ENCODE measurements around the gene LLGL1.

GRCh38 chr17:18236494-18236893, 11.1 kb downstream of the LLGL1 start:
- TF ChIP-seq, protein P1, sequence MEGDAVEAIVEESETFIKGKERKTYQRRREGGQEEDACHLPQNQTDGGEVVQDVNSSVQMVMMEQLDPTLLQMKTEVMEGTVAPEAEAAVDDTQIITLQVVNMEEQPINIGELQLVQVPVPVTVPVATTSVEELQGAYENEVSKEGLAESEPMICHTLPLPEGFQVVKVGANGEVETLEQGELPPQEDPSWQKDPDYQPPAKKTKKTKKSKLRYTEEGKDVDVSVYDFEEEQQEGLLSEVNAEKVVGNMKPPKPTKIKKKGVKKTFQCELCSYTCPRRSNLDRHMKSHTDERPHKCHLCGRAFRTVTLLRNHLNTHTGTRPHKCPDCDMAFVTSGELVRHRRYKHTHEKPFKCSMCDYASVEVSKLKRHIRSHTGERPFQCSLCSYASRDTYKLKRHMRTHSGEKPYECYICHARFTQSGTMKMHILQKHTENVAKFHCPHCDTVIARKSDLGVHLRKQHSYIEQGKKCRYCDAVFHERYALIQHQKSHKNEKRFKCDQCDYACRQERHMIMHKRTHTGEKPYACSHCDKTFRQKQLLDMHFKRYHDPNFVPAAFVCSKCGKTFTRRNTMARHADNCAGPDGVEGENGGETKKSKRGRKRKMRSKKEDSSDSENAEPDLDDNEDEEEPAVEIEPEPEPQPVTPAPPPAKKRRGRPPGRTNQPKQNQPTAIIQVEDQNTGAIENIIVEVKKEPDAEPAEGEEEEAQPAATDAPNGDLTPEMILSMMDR (conservative IDR thresholded peaks at IDR 0.05; ENCODE audit: low read depth, low read length): no peak
- no peak for TF ChIP-seq EZH2phosphoT487 (IDR thresholded peaks at IDR 0.05; ENCODE audit: borderline replicate concordance, low read length)
- TF ChIP-seq EZH2 (IDR thresholded peaks at IDR 0.05; ENCODE audit: low read length, unreplicated experiment): no peak
